HepG2 (cell line): ENCODE measurements around the gene USP27X. TPM values are rescaled to one million over a fixed set of nuclear protein-coding genes. Genes with fewer than 3 reads are reported as not detected.
A peak's percentile ranks its signal among the peaks of the same experiment; 100 is the strongest.

Source experiments
- CBX5 ChIP-seq: sonication (generic); formaldehyde crosslinking; IDR thresholded peaks from 2 replicates; pipeline ENCODE4 v1.4.0; 2020; ENCODE audit warnings: missing genetic modification reagents, borderline replicate concordance
- GTF3A ChIP-seq: sonication (generic); formaldehyde crosslinking; conservative IDR thresholded peaks from 2 replicates; pipeline ENCODE4 v1.4.0; 2020; ENCODE audit warnings: mild to moderate bottlenecking, missing genetic modification reagents
- MYNN ChIP-seq: sonication (generic); formaldehyde crosslinking; IDR thresholded peaks from 2 replicates; pipeline ENCODE4 v1.4.0; 2020; ENCODE audit warnings: mild to moderate bottlenecking, low read depth, missing genetic modification reagents
- MZF1 ChIP-seq: sonication (generic); formaldehyde crosslinking; IDR thresholded peaks from 2 replicates; pipeline ENCODE4 v1.8.1; 2023; ENCODE audit warnings: mild to moderate bottlenecking, missing genetic modification reagents, borderline replicate concordance
- RARG ChIP-seq: sonication (generic); formaldehyde crosslinking; IDR thresholded peaks from 2 replicates; pipeline ENCODE4 v1.4.0; 2020; ENCODE audit warnings: low read depth, mild to moderate bottlenecking, missing genetic modification reagents
- SNAPC2 ChIP-seq: sonication (generic); formaldehyde crosslinking; IDR thresholded peaks from 2 replicates; pipeline ENCODE4 v1.8.1; 2022; ENCODE audit warnings: mild to moderate bottlenecking, missing genetic modification reagents
- TEF ChIP-seq: sonication (generic); formaldehyde crosslinking; IDR thresholded peaks from 2 replicates; pipeline ENCODE4 v1.5.0; 2020; ENCODE audit warnings: missing genetic modification reagents
- ZFP37 ChIP-seq: sonication (generic); formaldehyde crosslinking; IDR thresholded peaks from 2 replicates; pipeline ENCODE4 v1.4.0; 2020; ENCODE audit warnings: missing genetic modification reagents, borderline replicate concordance
- ZFP91 ChIP-seq: sonication (generic); formaldehyde crosslinking; IDR thresholded peaks from 2 replicates; pipeline ENCODE4 v1.9.0; 2022; ENCODE audit warnings: missing genetic modification reagents, mild to moderate bottlenecking, borderline replicate concordance
- ZNF224 ChIP-seq: sonication (generic); formaldehyde crosslinking; IDR thresholded peaks from 2 replicates; pipeline ENCODE4 v1.5.0; 2020; ENCODE audit warnings: mild to moderate bottlenecking, missing genetic modification reagents
- ZNF747 ChIP-seq: sonication (generic); formaldehyde crosslinking; IDR thresholded peaks from 2 replicates; pipeline ENCODE4 v1.8.1; 2023; ENCODE audit warnings: missing genetic modification reagents, mild to moderate bottlenecking, borderline replicate concordance
- polyA plus RNA-seq, 8 experiments: library from polyadenylated mRNA; depleted of rRNA in 3 of 8; stranded (reverse) in 7 of 8; unstranded in 1 of 8; fragments of >200 nt; fragmentation: Illumina TruSeq in 4 of 8; extraction: Trizol in 4 of 8; gene quantifications; 2 replicates each; pipeline versions ENCODE4 v1.2.1 to v1.2.3, GENCODE V29; 2011 to 2016; ENCODE audit warnings: low read depth in 4 of 8, missing spikeins in 1 of 8, mixed read lengths in 1 of 8; ENCODE audit not compliant: insufficient read depth in 1 of 8
- total RNA-seq, 5 experiments: library from RNA; depleted of rRNA; stranded (reverse); fragments of >200 nt; fragmentation: Illumina TruSeq; extraction: Trizol; gene quantifications; 2 replicates each; pipeline ENCODE4 v1.2.3, GENCODE V29; 2016; ENCODE audit warnings: low read depth in 1 of 5
- TF ChIP-seq, protein P1 (sequence below), 2 experiments: fragments of 450-650 bp in 1 of 2; sonication (generic) in 1 of 2; formaldehyde crosslinking in 1 of 2; IDR thresholded peaks; 2 replicates each; pipeline versions ENCODE4 v1.6.1 to v1.8.0; 2016 to 2022; ENCODE audit warnings: antibody characterized with exemption in 1 of 2, mild to moderate bottlenecking in 1 of 2, missing genetic modification reagents in 1 of 2

The USP27X gene
- total and polyA plus RNA-seq, 2 of the 13 experiments (the other 11 are each of a cell fraction or from before 2014, with no cell fraction given), result 7.2 to 9.7 TPM

- TF ChIP-seq, protein P1, sequence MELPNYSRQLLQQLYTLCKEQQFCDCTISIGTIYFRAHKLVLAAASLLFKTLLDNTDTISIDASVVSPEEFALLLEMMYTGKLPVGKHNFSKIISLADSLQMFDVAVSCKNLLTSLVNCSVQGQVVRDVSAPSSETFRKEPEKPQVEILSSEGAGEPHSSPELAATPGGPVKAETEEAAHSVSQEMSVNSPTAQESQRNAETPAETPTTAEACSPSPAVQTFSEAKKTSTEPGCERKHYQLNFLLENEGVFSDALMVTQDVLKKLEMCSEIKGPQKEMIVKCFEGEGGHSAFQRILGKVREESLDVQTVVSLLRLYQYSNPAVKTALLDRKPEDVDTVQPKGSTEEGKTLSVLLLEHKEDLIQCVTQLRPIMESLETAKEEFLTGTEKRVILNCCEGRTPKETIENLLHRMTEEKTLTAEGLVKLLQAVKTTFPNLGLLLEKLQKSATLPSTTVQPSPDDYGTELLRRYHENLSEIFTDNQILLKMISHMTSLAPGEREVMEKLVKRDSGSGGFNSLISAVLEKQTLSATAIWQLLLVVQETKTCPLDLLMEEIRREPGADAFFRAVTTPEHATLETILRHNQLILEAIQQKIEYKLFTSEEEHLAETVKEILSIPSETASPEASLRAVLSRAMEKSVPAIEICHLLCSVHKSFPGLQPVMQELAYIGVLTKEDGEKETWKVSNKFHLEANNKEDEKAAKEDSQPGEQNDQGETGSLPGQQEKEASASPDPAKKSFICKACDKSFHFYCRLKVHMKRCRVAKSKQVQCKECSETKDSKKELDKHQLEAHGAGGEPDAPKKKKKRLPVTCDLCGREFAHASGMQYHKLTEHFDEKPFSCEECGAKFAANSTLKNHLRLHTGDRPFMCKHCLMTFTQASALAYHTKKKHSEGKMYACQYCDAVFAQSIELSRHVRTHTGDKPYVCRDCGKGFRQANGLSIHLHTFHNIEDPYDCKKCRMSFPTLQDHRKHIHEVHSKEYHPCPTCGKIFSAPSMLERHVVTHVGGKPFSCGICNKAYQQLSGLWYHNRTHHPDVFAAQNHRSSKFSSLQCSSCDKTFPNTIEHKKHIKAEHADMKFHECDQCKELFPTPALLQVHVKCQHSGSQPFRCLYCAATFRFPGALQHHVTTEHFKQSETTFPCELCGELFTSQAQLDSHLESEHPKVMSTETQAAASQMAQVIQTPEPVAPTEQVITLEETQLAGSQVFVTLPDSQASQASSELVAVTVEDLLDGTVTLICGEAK (IDR thresholded peaks at IDR 0.05), result no peak
- TF ChIP-seq, protein P1 (CRISPR knock-in tag; IDR thresholded peaks at IDR 0.05), result peak; percentile 73; the same call in 1 of the 2 replicates
- TF ChIP-seq MYNN (CRISPR knock-in tag) (no peak), MZF1 (CRISPR knock-in tag) (no peak), ZFP91 (CRISPR knock-in tag) (no peak), GTF3A (no peak), TEF (CRISPR knock-in tag) (no peak), ZNF224 (CRISPR knock-in tag) (no peak), CBX5 (CRISPR knock-in tag) (no peak), SNAPC2 (CRISPR knock-in tag) (no peak), ZNF747 (CRISPR knock-in tag) (no peak), RARG (CRISPR knock-in tag) (no peak), ZFP37 (CRISPR knock-in tag) (no peak)
These were observed 1.7 kb upstream of the USP27X start (continued) for GRCh38 chrX:49877397-49878101.
